DMS 273 treated with DMSO at 0.1 percent for 48 hours (cell line): ENCODE data around the gene ADGRG3.
"Not testable (repeated sequence)": the region's sequence is repeated elsewhere in the genome, so short reads cannot be mapped to it uniquely, and the experiment has no call there.

Experiments used
- DNase-seq: peaks from one replicate; lab custom pipeline; 2025; lab: John Stamatoyannopoulos, UW

ADGRG3 gene

DNA sequence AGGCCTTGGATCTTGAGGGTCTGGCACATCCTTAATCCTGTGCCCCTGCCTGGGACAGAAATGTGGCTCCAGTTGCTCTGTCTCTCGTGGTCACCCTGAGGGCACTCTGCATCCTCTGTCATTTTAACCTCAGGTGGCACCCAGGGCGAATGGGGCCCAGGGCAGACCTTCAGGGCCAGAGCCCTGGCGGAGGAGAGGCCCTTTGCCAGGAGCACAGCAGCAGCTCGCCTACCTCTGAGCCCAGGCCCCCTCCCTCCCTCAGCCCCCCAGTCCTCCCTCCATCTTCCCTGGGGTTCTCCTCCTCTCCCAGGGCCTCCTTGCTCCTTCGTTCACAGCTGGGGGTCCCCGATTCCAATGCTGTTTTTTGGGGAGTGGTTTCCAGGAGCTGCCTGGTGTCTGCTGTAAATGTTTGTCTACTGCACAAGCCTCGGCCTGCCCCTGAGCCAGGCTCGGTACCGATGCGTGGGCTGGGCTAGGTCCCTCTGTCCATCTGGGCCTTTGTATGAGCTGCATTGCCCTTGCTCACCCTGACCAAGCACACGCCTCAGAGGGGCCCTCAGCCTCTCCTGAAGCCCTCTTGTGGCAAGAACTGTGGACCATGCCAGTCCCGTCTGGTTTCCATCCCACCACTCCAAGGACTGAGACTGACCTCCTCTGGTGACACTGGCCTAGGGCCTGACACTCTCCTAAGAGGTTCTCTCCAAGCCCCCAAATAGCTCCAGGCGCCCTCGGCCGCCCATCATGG lies 4.0 kb upstream of the ADGRG3 start:
- no peak for DNase-seq

DNA sequence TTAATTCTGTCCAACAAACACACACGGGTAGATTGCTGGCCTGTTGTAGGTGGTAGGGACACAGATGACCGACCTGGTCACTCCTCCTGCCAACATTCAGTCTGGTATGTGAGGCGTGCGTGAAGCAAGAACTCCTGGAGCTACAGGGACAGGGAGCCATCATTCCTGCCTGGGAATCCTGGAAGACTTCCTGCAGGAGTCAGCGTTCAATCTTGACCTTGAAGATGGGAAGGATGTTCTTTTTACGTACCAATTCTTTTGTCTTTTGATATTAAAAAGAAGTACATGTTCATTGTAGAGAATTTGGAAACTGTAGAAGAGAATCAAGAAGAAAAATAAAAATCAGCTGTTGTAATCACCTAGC lies 3.5 kb upstream of the ADGRG3 start:
- no peak for DNase-seq

DNA sequence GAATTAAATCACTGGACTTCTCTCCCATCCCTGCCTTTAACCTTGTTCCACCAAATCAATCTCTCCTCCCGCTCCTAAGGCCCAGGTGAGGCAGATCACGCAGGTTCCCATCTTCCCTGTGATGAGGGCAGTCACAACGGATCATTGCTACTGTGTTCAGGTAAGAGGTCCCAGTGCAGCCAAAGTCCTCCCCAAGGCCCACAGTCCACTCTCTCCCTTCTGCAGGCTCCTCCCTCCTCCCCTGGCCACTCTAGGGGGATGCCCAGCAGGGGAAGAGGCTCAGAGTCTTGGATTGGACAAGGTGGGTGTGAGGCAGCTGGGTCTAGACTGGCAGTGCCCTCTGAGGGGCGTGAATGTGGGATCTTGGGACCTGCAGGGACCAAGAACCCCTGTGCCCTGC lies 2.6 kb upstream of the ADGRG3 start:
- no peak for DNase-seq

DNA sequence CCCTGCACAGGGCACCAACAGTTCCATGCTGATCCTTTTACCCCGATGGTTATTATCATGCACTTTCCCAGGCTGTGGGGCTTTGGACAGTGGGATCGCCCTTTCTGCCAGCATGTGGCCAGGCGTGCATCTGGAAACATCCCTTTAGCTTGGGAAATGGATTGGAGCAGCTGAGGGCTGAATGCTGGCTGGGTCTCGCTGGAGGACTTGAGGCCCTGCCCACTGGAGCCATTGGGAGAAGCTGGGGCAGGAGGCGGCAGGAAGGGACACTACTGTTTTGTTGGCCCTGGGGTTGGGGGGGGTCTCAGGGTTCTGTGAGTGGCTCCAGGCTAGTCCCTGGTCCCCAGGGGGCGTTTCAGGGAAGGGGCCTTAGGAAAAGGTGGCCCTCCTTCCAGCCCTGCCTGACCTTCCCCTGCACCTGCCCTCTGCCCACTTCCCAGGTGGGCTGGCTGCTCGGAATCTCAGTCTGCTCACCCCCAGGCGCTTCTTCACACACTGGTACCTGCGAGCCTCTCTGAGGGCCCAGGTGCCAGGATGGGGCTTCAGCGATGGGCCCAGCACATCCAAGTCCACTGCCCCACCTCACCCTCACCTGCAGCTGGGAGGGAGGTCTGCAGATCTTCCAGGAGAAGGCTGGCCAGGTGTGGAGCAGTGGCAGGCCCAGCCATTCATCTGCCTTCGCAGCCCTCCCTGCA lies 1.6 kb upstream of the ADGRG3 start:
- DNase-seq, result no peak

DNA sequence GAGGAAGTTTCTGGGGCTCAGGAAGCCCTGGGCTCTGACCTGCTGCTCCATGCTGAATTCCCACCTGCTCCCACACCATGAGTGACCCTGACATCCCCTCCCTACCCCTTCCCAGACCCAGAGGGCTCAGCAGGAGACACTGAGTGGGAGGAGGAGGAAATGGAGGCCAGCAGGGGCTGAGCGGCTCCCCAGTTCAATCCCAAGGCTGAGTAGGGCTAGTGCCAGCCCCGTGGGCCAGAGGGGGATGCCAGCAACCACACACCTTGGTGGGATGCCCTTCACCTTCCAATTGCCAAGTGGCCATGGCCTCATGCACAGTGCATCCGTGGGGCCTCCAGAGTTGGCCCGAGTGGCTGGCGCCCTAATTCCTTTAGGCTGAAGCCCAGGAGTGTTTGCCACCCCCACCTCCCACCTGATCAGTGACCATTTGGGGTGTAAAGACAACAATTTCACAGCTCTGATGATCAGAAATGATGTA lies 1.0 kb upstream of the ADGRG3 start:
- no peak for DNase-seq

DNA sequence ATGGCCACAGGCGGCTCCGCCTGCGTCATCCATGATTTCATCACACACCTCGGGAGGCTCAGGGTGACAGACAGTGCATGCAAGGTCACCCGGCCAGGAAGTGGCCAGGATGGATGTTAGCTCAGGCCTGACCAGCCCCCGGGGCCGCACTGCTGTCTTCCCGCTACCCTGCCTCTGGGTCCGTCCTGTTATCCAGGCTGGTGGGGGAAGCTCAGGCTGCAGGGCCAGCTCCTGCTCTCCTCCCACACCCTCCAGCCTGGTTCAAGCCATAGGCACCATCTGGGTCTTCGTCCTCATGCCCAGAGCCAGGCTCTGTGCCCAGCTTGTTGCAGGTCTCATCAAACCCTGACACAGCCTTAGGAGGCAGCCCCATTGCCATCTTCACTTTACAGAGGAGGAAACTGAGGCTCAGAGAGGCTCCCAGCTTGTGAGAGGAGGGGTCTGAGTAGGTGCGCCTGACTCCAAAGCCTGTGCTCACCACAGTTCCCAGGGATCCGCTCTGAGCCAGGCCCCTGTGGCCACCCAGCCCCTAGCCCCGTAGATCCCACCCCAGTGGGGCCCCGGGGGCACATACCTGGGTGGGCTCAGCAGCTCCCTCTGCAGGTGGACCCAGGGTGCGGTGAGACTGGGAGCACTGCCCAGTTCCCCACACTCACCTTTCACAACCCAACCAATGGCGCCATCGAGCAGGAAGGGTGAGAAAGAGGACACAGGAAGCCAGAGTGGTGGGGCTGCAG lies 412 bp upstream of the ADGRG3 start:
- no peak for DNase-seq

DNA sequence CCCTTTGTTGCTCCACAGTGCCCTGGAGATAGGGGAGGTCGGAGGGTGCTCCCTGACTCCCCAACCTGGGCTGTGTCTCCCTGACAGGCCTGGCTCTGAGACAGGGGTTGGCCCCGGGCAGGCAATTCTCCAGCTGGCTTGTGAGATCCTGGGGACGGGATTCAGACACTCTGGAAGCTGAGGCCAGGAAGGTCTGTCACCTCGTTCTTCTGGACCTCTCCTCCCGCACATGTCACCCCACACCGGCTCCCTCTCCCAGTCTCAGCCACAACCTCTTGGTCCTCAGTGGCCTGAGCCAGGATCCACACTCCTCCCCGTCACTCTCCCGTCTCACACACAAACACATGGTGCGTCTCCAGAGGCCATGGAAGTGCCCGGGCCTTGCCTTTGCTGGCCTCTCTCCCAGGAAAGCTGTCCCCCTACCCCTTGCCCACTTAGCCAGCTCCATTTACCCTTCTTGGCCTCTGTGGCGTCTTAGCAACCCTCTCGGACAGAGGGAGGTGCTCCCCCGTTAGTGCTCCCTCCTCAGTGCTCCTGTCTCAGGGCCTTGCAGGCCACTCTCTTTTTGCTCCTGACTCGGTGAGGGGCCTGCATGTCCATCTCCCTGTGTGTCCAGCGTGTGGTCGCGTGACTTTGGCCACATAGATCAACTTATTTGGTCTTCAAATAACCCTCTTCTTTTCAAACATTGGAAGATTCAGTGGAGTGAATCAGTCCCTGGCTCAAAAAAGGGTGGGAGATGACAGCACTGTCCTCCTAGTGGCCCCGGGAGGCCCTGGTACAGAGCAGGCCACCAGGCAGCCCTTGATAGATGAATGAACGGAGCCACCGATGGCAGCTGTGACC lies 747 bp downstream of the ADGRG3 start:
- no peak for DNase-seq

DNA sequence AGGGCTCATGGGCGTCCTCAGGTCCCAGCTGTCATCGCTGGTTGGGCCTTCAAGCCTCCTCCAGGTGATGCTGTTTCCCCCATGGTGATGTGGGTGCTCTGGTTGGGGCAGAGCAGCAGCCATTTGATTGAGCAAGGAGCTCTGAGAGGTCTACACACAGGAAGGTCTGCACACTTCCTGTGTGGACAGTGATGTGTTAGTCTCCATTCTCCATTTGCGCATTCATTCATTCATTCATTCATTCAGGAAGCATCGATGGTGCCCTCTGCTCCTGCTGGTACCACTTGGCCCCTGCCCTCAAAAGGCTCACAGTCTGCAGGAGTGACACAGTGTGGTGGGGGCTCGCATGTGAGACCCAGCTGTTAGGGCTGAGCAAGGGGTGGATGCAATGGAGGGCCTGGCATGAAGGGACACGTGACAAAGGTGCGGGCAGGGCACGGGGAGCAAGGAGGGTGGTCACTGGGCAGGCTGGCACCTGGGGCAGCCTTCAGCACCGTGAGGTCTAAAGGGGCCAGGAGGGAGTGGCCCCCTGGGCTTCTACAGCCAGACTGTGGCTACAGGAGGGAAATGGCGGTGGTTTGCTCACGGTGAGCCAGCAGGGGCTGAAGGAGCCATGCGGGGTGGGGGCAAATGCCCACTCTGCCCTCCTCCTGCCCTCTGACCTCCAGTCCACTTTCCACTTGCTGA lies 1.5 kb downstream of the ADGRG3 start:
- DNase-seq, result no peak

DNA sequence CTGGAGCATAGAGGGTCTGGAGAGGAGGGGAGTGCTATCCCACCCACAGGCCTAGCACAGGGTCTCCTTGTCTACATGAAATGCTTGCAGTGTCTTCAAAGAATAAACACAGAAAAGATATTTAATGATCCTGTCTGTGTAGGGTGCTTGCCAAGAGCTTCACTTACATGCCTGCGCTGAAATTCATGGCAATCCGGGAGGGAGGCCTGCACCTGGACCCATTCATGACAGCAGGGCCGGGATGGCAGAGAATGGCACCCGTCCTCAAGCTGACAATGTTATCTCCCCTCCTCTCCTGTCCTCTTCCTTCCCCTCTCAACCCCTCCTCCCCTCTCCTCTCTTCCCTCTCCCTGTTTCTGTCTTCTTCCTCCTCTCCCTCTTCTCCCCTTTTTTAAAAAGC lies 2.1 kb downstream of the ADGRG3 start:
- no peak for DNase-seq

DNA sequence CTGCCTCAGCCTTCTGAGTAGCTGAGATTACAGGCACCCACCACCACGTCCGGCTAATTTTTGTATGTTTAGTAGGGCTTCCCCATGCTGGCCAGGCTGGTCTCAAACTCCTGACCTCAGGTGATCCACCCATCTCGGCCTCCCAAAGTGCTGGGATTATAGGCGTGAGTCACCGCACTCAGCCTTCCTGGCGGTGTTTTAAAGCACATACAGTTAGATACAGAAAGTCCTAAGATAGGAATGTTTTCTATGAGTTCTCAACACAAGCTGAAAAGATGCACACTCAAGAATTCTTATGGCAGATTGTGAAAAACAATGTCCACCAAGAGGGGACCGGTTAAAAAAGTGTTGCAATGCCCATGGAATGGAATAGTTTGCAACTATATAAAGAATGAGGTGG lies 3.3 kb downstream of the ADGRG3 start:
- DNase-seq, result not testable (repeated sequence)

DNA sequence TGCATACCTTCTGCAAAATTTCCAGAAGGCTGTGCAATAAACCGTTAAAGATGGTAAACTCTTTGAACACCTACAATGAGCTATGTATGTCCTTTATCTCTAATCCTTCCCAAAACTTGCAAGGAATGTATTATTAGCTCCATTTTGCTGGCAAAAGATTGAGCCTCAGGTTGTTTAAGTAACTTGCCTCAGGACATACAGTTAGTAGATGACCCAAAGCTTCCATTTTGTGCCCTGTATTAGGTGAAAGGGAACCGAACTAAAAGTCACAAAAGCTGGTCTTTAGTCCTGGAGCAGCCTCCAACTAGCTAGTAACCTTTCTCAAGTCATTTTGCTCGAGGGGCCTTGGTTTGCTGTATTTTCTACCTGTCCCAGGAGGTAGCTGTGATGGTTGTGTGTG lies 4.3 kb downstream of the ADGRG3 start:
- no peak for DNase-seq

DNA sequence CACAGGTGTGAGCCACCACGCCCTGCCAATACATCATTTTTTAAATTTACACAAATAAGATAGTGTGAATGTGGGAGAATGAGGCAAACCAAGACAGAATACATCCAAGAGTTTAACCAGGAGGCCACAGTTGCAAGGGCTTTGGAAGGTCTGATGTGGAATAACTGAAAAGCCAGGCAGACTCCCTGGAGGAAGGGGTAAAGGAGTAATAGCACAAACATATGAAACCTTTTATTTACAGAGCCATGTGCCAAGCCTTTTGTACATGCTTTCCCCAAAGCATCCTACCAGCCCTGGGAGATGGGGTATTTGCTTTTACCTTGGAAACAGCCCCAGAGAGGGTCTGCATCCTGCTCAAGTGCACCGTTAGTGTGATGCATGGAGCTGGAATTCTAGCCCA lies 4.7 kb downstream of the ADGRG3 start:
- no peak for DNase-seq

DNA sequence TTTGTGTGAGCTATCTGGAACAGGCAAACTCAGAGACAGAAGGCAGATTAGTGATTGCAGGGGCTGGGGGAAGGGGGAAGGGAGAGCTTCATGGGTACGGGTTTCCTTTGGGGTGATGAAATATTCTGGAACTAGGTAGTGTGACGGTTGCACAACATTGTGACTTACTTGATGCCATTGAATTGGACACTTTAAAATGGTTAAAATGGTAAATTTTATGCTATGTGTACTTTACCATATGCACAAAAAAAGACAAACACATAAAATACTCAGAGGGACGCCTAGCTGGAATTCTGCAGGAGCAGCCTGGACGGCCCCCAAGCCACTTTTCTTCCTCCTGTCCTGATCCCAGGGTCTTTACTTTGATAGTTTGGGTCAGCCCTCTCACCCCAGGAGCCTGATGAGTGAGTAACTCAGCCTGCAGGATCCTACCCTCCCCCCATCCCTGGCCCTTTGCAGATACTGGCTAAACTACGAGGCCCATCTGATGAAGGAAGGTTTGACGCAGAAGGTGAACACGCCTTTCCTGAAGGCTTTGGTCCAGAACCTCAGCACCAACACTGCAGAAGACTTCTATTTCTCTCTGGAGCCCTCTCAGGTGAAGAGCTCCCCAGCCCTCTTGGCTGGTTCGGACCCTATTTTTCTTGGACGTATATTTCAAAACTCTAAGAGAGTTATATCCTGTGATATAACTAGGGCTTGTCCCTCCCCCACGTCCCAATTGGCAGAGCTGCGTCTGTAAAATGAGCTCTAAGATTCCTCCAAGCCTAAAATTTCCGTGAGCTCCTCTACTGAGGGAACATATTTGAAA lies 7.8 kb downstream of the ADGRG3 start:
- DNase-seq, result no peak

DNA sequence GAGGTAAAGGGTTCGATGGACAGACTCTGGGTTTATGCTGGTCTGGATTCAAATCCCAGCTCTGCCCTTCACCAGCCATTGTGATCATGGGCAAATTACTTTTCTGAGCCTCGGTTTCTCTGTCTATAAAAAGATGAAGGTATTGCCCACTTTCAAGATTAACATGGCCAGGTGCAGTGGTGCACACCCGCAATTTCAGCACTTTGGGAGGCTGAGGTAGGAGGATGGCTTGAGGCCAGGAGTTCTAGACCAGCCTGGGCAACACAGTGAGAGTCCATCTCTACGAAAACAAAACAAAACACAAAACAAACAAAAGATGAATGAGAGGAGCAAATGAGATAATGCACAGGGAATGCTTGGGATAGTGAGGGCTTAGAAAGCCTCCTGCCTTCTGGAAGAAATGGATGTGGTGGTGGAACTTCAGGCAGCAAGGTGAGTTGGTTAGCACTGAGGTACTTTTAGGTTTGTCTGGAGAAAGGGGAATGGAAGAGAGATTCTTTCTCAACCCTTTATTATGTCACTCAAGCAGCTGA lies 8.5 kb downstream of the ADGRG3 start:
- no peak for DNase-seq

DNA sequence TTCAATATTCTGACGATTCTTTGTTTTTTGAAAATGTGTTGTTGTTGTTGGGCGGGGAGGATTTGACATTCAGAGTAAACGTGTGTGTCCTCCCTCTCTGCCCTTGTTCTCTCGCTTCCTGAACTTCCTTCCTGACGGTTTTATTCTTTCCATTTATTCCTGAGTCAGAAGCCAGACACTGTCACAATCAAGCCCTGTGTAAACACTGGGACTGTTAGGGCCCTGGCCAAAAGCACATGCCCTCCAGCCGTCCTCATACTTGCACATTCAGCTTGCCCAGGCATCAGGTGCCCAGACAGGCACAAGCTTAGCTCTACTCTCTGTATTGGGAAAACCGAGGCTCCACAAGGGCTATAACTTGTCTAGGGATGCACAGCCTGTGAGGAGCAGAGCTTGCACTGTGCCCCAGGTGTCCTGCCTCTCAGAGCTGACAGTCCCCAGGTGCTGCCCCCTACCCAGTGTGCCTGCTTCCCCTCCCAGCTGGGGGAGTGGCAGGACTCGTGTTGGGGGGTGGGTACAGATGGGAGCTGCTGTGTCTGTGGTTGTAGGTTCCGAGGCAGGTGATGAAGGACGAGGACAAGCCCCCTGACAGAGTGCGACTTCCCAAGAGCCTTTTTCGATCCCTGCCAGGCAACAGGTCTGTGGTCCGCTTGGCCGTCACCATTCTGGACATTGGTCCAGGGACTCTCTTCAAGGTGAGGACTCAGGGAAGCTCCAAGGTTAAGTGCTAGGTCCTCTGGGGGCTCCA lies 9.7 kb downstream of the ADGRG3 start:
- no peak for DNase-seq

DNA sequence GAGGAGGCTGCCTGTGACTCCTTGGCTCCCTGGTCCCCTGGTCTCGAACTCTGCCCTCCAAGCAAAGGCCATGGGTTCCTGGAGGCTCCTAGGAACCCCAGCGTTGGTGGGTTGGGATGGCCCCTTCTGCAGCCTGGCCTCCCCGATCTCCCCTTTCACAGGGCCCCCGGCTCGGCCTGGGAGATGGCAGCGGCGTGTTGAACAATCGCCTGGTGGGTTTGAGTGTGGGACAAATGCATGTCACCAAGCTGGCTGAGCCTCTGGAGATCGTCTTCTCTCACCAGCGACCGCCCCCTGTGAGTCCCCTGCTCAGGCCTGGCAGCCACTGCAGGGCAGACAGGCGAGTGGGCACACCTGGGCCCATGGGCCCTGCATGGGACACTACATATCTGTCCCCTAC lies 10.9 kb downstream of the ADGRG3 start:
- DNase-seq, result no peak

DNA sequence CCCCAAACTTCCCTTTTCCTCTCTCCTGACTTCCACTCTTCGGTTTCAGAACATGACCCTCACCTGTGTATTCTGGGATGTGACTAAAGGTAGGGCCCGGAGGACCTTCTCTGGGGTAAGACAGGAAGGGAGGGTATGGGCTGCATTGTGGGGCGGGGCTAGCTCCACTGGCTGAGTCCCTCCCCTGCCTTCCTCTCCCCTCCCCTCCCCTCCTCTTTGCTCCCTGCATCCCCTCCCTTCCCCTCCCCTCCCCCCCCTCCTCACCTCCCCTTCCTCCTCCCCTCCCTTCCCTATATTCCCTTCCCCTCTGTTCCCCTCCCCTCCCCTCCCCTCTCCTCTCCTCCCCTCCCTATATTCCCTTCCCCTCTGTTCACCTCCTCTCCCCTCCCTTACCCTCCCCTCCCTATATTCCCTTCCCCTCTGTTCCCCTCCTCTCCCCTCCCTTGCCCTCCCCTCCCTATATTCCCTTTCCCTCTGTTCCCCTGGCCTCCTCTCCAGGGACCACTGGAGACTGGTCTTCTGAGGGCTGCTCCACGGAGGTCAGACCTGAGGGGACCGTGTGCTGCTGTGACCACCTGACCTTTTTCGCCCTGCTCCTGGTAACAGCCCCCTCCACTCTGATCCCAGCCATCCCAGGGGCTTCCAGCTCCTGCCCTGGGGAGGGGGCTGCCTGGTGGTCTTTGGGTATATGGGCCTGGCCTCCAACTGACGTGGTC lies 11.8 kb downstream of the ADGRG3 start:
- DNase-seq, result no peak

DNA sequence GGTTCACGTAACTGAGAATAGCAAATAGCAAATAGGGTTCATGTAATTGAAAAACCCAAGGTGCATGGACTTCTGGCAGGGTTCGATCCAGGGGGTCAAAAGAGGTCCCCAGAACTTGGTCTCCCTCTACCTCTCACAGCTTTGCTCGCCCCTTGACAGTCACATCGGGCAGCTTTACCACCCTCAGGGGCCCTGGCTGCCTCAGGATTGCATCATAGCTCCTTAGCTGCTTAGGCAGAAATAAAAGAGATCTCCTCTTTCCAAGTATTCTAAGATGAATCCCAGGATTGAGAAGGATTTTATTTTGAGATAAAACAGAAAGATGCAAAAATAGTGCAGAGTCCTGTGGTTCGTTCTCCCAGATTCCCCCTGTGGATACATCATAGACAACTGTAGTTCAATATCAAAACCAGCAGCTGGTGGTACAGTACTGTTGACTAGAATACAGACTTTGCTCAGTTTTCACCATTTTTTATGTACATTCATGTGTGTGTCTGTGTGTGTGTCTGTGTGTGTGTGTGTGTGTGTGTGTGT lies 12.8 kb downstream of the ADGRG3 start:
- no peak for DNase-seq
